ENCODE measurements around the gene GPC5. TPM values are rescaled to one million over a fixed set of nuclear protein-coding genes. Genes with fewer than 3 reads are reported as not detected.

Gene GPC5
- total RNA-seq, 1 donor from 2014 or later = 0.99 TPM

GRCh38 chr13:92572190-92572589 lies 1173.8 kb downstream of the GPC5 start:
- no peaks in the 10 kb centered on the region for H3K36me3 Mint-ChIP-seq (ENCODE audit: low read depth)
- H3K4me3 Mint-ChIP-seq (ENCODE audit: unreplicated experiment) = no peak overlapping the region
- no peak for TF ChIP-seq CTCF (IDR thresholded peaks at IDR 0.05)
- H3K9me3 Mint-ChIP-seq (ENCODE audit: low read depth) = no peaks in the 10 kb centered on the region
- no peaks in the 10 kb centered on the region for H3K4me1 Mint-ChIP-seq (ENCODE audit: low read depth)
- H3K27ac Mint-ChIP-seq (ENCODE audit: unreplicated experiment) = no peak overlapping the region
- peaks cover 3% of the 10 kb centered on the region for H3K27me3 Mint-ChIP-seq (ENCODE audit: low read depth)
- no peak for DNase-seq (ENCODE audit: low spot score)

- Mint-ChIP-seq H3K27ac (ENCODE audit: unreplicated experiment) (no peak overlapping the region), H3K27me3 (ENCODE audit: low read depth) (peaks cover 3% of the 10 kb centered on the region), H3K4me1 (ENCODE audit: low read depth) (no peaks in the 10 kb centered on the region), H3K9me3 (ENCODE audit: low read depth) (peaks cover 4% of the 10 kb centered on the region), H3K4me3 (ENCODE audit: unreplicated experiment) (no peak overlapping the region), H3K36me3 (ENCODE audit: low read depth) (no peaks in the 10 kb centered on the region)
- TF ChIP-seq CTCF (IDR thresholded peaks at IDR 0.05) = peak; percentile 75
- DNase-seq (ENCODE audit: low spot score) = no peak
These were observed 1175.1 kb downstream of the GPC5 start for GRCh38 chr13:92573467-92574057.

GRCh38 chr13:92574499-92574898 lies 1176.1 kb downstream of the GPC5 start:
- no peak overlapping the region for H3K27ac Mint-ChIP-seq (ENCODE audit: unreplicated experiment)
- H3K4me1 Mint-ChIP-seq (ENCODE audit: low read depth) = no peaks in the 10 kb centered on the region
- no peak overlapping the region for H3K4me3 Mint-ChIP-seq (ENCODE audit: unreplicated experiment)
- TF ChIP-seq CTCF (IDR thresholded peaks at IDR 0.05) = no peak
- no peaks in the 10 kb centered on the region for H3K36me3 Mint-ChIP-seq (ENCODE audit: low read depth)
- H3K9me3 Mint-ChIP-seq (ENCODE audit: low read depth) = peaks cover 4% of the 10 kb centered on the region
- no peak for DNase-seq (ENCODE audit: low spot score)
- peaks cover 3% of the 10 kb centered on the region for H3K27me3 Mint-ChIP-seq (ENCODE audit: low read depth)

- peaks cover 4% of the 10 kb centered on the region for H3K9me3 Mint-ChIP-seq (ENCODE audit: low read depth)
- no peaks in the 10 kb centered on the region for H3K4me1 Mint-ChIP-seq (ENCODE audit: low read depth)
- DNase-seq (ENCODE audit: low spot score) = no peak
- no peak overlapping the region for H3K4me3 Mint-ChIP-seq (ENCODE audit: unreplicated experiment)
- TF ChIP-seq CTCF (IDR thresholded peaks at IDR 0.05) = no peak
- H3K27me3 Mint-ChIP-seq (ENCODE audit: low read depth) = peaks cover 5% of the 10 kb centered on the region
- peaks cover 1% of the 10 kb centered on the region for H3K36me3 Mint-ChIP-seq (ENCODE audit: low read depth)
- H3K27ac Mint-ChIP-seq (ENCODE audit: unreplicated experiment) = no peak overlapping the region
These were observed 1177.4 kb downstream of the GPC5 start for GRCh38 chr13:92575777-92576176.

- peaks cover 1% of the 10 kb centered on the region for H3K36me3 Mint-ChIP-seq (ENCODE audit: low read depth)
- no peaks in the 10 kb centered on the region for H3K4me1 Mint-ChIP-seq (ENCODE audit: low read depth)
- peaks cover 5% of the 10 kb centered on the region for H3K27me3 Mint-ChIP-seq (ENCODE audit: low read depth)
- H3K4me3 Mint-ChIP-seq (ENCODE audit: unreplicated experiment) = no peak overlapping the region
- no peak for DNase-seq (ENCODE audit: low spot score)
- H3K9me3 Mint-ChIP-seq (ENCODE audit: low read depth) = peaks cover 14% of the 10 kb centered on the region
- no peak overlapping the region for H3K27ac Mint-ChIP-seq (ENCODE audit: unreplicated experiment)
- TF ChIP-seq CTCF (IDR thresholded peaks at IDR 0.05) = no peak
These were observed 1179.9 kb downstream of the GPC5 start for GRCh38 chr13:92578358-92578757.

All from chondrocyte (in vitro differentiated cells).